K562 (cell line): ENCODE measurements around the gene NES. TPM values are rescaled to one million over a fixed set of nuclear protein-coding genes. Genes with fewer than 3 reads are reported as not detected.

Experiments
- CHCHD3 ChIP-seq: fragments of 250-450 bp; sonication (Bioruptor Pico); IDR thresholded peaks from 2 replicates; pipeline ENCODE4 v2.1.2; 2022; ENCODE audit warnings: mild to moderate bottlenecking
- EGR1 ChIP-seq: fragments of 450-650 bp; conservative IDR thresholded peaks from 2 replicates; pipeline ENCODE4 v1.6.1; 2017; ENCODE audit warnings: mild to moderate bottlenecking
- ESRRA ChIP-seq: fragments of 450-650 bp; IDR thresholded peaks from 2 replicates; pipeline ENCODE4 v1.6.1; 2014; ENCODE audit warnings: low read depth, mild to moderate bottlenecking, moderate library complexity, borderline replicate concordance
- NFIX ChIP-seq: fragments of 250-450 bp; sonication (Bioruptor Pico); IDR thresholded peaks from 2 replicates; pipeline ENCODE4 v1.4.0; 2020; ENCODE audit warnings: low read depth, mild to moderate bottlenecking, moderate library complexity
- PTRF ChIP-seq: fragments of 450-650 bp; IDR thresholded peaks from 2 replicates; pipeline ENCODE4 v1.6.1; 2016; ENCODE audit warnings: mild to moderate bottlenecking, missing genetic modification characterization, missing compliant biosample characterization
- RB1 ChIP-seq: fragments of 450-650 bp; IDR thresholded peaks from 2 replicates; pipeline ENCODE4 v1.6.1; 2017; ENCODE audit warnings: low read depth, mild to moderate bottlenecking
- VEZF1 ChIP-seq: fragments of 200-800 bp; sonication (Bioruptor generic); IDR thresholded peaks from 2 replicates; pipeline ENCODE4 v1.6.1; 2017; ENCODE audit warnings: missing genetic modification characterization, missing compliant biosample characterization
- ZBTB17 ChIP-seq: fragments of 450-650 bp; formaldehyde crosslinking; IDR thresholded peaks from 2 replicates; pipeline ENCODE4 v1.4.0; 2020; ENCODE audit warnings: mild to moderate bottlenecking
- ZBTB5 ChIP-seq: fragments of 450-650 bp; IDR thresholded peaks from 2 replicates; pipeline ENCODE4 v1.6.1; 2017; ENCODE audit warnings: antibody characterized with exemption
- ZFPM2 ChIP-seq: fragments of 250-450 bp; sonication (Bioruptor Pico); IDR thresholded peaks from 2 replicates; pipeline ENCODE4 v1.5.1; 2022; ENCODE audit warnings: mild to moderate bottlenecking
- ZNF239 ChIP-seq: fragments of 250-450 bp; sonication (Bioruptor Pico); IDR thresholded peaks from 2 replicates; pipeline ENCODE4 v1.4.0; 2020; ENCODE audit warnings: mild to moderate bottlenecking
- polyA plus RNA-seq, 8 experiments: library from polyadenylated mRNA; depleted of rRNA in 4 of 8; stranded (reverse) in 5 of 8; unstranded in 3 of 8; fragments of >200 nt; fragmentation: Nextera tagmentation in 2 of 8; fragmentation: Illumina TruSeq in 1 of 8; extraction: Ambion mirVana in 2 of 8; extraction: Trizol in 1 of 8; gene quantifications; 2 replicates each; pipeline versions ENCODE4 v1.2.1 to v1.2.3, GENCODE V29; 2011 to 2014; ENCODE audit warnings: inconsistent platforms in 1 of 8, missing spikeins in 1 of 8
- total RNA-seq, 7 experiments: library from RNA; depleted of rRNA in 6 of 7; stranded (reverse); fragments of >200 nt in 6 of 7; fragmentation: Illumina TruSeq in 2 of 7; extraction: Trizol in 2 of 7; gene quantifications; 2 replicates each; pipeline versions ENCODE4 v1.2.1 to v1.2.3, GENCODE V29; 2011 to 2021; ENCODE audit warnings: low replicate concordance in 1 of 7
- TF ChIP-seq, protein P1 (sequence below), 2 experiments: fragments of 250-450 bp in 1 of 2; fragments of 450-650 bp in 1 of 2; sonication (Bioruptor Pico) in 1 of 2; IDR thresholded peaks; 2 replicates each; pipeline versions ENCODE4 v1.6.1 to v1.8.0; 2016 to 2021; ENCODE audit warnings: mild to moderate bottlenecking in 2 of 2, moderate library complexity in 2 of 2, missing compliant biosample characterization in 1 of 2, missing genetic modification characterization in 1 of 2

The NES gene
- total and polyA plus RNA-seq, 9 of the 15 experiments (the other 6 are each of a cell fraction or from before 2014, with no cell fraction given), result 0.10 to 8.6 (median 4.2) TPM

DNA sequence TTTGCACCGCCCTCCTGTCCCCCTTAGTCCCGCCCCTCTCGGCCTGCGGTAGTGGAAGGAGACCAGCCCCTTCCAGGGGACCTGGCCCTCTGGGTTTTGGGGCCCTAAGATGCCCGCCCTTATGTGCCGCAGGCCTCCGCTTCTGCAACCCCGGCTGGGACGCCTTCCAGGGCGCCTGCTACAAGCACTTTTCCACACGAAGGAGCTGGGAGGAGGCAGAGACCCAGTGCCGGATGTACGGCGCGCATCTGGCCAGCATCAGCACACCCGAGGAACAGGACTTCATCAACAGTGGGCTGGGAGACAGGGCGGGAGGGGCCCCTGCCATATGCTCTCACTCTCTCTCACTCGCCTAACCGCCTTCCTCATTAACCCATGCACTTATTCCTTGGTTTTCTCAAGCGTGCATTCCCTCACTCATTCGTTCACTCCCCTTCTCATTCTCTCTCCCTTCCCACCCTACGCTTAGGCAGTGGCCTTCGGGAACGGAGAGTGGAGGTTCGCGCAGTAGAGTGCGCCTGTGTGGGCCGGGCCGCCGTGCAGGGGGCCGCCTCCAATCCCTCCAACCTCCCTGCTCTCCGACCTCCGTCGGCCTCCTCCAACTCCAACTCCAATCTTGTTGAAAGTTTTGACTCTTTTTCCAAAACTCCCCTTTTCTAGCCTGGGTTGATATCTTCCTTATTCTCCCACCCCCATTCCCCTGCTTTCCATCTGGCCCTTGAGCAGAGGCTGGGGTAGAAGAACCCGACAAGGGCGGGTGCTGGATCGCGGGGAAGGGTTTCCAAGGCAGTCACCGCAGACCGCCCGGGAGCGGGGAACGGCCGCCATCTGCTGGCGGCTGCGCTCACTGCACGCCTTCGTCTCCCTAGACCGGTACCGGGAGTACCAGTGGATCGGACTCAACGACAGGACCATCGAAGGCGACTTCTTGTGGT, 20.1 kb downstream of the NES start (continued):
- TF ChIP-seq VEZF1 (CRISPR knock-in tag), result 0 out of 2 replicates have a peak, but pooled peaks have one; percentile 23
- TF ChIP-seq ZBTB17 (CRISPR knock-in tag), result no peak
- TF ChIP-seq EGR1, result no peak
- TF ChIP-seq, protein P1, sequence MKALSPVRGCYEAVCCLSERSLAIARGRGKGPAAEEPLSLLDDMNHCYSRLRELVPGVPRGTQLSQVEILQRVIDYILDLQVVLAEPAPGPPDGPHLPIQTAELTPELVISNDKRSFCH (CRISPR knock-in tag; IDR thresholded peaks at IDR 0.05), result no peak
- TF ChIP-seq, protein P1 (tag; IDR thresholded peaks at IDR 0.05), result no peak
- no peak for TF ChIP-seq ZFPM2
- peak; percentile 72; the same call in 1 of the 2 replicates for TF ChIP-seq RB1
- no peak for TF ChIP-seq ZNF239 (CRISPR knock-in tag)
- no peak for TF ChIP-seq CHCHD3
- TF ChIP-seq NFIX (CRISPR knock-in tag), result no peak
- TF ChIP-seq ESRRA, result 0 out of 2 replicates have a peak, but pooled peaks have one; percentile 44
- no peak for TF ChIP-seq PTRF (tag)
- no peak for TF ChIP-seq ZBTB5
